Spinal cord (tissue), 10 donors: ENCODE data around the gene YBEY. TPM values are rescaled to one million over a fixed set of nuclear protein-coding genes. Genes with fewer than 3 reads are reported as not detected.
"Not testable (repeated sequence)": the region's sequence is repeated elsewhere in the genome, so short reads cannot be mapped to it uniquely, and the experiment has no call there.

Experiments
- DNase-seq, 6 donors: peaks; one replicate each; pipeline versions ENCODE4 v3.0.0 to v3.0.0-alpha.2; 2013 to 2015; ENCODE audit warnings: low spot score in 6 of 6, low read depth in 4 of 6
- H3K27ac ChIP-seq: one replicate; pipeline ENCODE4 v1.5.1; 2013; ENCODE audit warnings: low read depth, low read length, control low read depth
- H3K27me3 ChIP-seq: one replicate; pipeline ENCODE4 v1.6.1; 2013; ENCODE audit warnings: low read length; ENCODE audit not compliant: control insufficient read depth, insufficient read depth
- H3K36me3 ChIP-seq: one replicate; pipeline ENCODE4 v1.6.1; 2013; ENCODE audit warnings: low read length; ENCODE audit not compliant: control insufficient read depth, insufficient read depth
- H3K4me1 ChIP-seq: one replicate; pipeline ENCODE4 v1.6.1; 2013; ENCODE audit warnings: low read length; ENCODE audit not compliant: control insufficient read depth, insufficient read depth
- H3K4me3 ChIP-seq: one replicate; pipeline ENCODE4 v1.5.1; 2013; ENCODE audit warnings: low read depth, low read length, control low read depth
- H3K9me3 ChIP-seq: one replicate; pipeline ENCODE4 v1.6.1; 2013; ENCODE audit warnings: low read length; ENCODE audit not compliant: control insufficient read depth, insufficient read depth
- WGBS: methylation state at CpG from one replicate; pipeline ENCODE4 v1.1.5; 2013; ENCODE audit warnings: missing lambda C conversion rate; ENCODE audit not compliant: insufficient coverage; 5-methylcytosine and 5-hydroxymethylcytosine counted together
- polyA plus RNA-seq, 2 donors: library from polyadenylated mRNA; unstranded; fragments of 120-200 nt; gene quantifications; one replicate each; pipeline ENCODE4 v1.2.1, GENCODE V29; 2013; ENCODE audit not compliant: insufficient read length in 2 of 2
- total RNA-seq, 2 donors: library from RNA; depleted of rRNA in 1 of 2; stranded (reverse); fragments of 120-200 nt in 1 of 2; fragments of >200 nt in 1 of 2; gene quantifications; one replicate each; pipeline versions ENCODE4 v1.2.3 to v1.2.4, GENCODE V29; 2013 to 2014
- donor health status: healthy.

The YBEY gene
- total and polyA plus RNA-seq, 4 donors: 11.5 to 22.8 (median 20.3) TPM

- Histone ChIP-seq H3K4me3 (no peak overlapping the region), H3K27ac (no peak overlapping the region)
These were observed 10.0 kb downstream of the YBEY start for GRCh38 chr21:46295996-46296752.

DNA sequence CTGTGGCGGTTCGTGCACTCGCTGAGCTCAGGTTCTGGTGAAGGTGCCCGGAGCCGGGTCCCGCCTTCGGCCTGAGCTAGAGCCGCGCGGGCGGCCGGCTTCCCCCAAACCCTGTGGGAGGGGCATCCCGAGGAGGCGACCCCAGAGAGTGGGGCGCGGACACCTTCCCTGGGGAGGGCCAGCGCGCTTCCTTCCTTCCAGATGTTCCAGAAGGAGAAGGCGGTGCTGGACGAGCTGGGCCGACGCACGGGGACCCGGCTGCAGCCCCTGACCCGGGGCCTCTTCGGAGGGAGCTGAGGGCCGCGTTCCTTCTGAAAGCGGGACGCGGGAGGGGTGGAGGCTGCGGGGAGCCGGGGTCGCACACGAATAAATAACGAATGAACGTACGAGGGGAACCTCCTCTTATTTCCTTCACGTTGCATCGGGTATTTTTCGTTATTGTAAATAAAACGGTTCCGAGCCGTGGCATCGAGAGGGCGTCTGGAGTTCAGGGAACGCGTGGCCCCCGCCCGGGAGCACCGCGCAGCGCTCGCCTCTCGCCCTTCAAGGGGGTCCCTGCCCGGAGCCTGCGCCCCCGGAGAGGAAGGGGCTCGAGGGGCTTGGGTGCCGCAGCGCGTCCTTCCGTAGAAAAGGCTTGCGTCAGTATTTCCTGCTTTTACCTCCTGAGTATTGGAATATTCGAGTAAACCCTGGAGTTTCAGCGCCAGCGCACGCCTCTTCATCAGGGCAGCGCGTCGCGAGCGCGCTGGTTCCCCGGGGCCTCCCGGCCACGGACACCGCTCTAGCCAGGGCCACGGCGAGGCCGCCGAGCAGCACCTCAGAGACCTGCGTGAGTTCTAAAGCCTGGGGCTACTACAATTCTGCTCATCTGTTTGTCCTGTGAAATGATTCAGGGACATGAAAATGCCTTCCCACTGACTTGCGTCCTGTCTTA lies 11.5 kb downstream of the YBEY start:
- Histone ChIP-seq H3K36me3 (peaks cover 31% of the 10 kb centered on the region), H3K4me1 (peaks cover 26% of the 10 kb centered on the region), H3K27ac (no peak overlapping the region), H3K27me3 (peaks cover 4% of the 10 kb centered on the region), H3K9me3 (no peaks in the 10 kb centered on the region), H3K4me3 (peak overlapping the region; percentile 43)
- WGBS: 4% methylated on average over 81 of the region's 84 CpGs
- peak in 4 of 6 donors; percentile 13 to 56 (median 37) for DNase-seq

More at GRCh38 chr21:46295996-46296752, 10.0 kb downstream of the YBEY start:
- peaks cover 26% of the 10 kb centered on the region for H3K4me1 ChIP-seq
- H3K27me3 ChIP-seq: peaks cover 4% of the 10 kb centered on the region
- peak in 2 of 6 donors; percentile 11 to 66 for DNase-seq
- WGBS: 79% methylated on average over 21 of the region's 29 CpGs
- H3K9me3 ChIP-seq: no peaks in the 10 kb centered on the region
- peaks cover 30% of the 10 kb centered on the region for H3K36me3 ChIP-seq

DNA sequence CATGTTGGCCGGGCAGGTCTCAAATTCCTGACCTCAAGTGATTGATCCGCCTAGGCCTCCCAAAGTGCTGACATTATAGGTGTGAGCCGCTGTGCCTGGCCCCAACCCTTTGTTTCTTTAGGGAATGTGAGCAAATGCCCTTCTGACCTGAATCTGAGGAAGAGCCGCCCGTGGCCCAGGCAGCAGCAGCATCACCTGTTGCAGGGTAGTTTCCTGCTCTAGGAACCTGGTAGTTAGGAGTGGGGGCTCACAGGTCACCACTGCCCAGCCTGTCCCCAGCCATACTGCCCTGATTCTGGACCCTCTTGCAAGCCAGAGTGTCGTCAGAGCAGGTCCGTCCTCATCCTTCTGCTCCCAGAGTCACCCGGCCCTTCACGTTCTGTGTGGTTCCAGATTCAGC lies 13.0 kb downstream of the YBEY start:
- no peak for DNase-seq
- H3K27me3 ChIP-seq: peaks cover 4% of the 10 kb centered on the region
- peaks cover 32% of the 10 kb centered on the region for H3K36me3 ChIP-seq
- no peaks in the 10 kb centered on the region for H3K9me3 ChIP-seq
- H3K4me3 ChIP-seq: no peak overlapping the region
- 97% methylated on average over 9 of the region's 9 CpGs for WGBS
- no peak overlapping the region for H3K27ac ChIP-seq
- H3K4me1 ChIP-seq: peaks cover 26% of the 10 kb centered on the region

DNA sequence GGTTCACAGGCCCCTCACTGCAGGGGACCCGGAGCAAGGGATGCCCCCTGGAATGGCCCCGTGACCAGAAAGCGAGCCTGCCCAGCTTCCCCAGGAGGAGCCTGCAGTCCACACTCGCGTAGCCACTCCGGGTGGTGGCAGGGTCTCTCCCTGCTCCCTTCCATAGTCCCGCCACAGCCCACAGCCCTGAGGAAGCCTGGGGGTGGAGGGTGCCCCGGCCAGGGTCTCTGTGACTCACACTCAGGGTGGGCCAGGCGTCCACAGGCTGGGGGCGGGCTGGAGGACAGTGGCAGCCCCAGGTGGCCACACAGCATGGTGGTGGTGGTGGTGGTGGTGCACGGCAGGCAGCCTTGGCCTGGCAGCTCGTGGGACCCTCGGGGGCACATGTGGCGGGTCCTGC lies 15.6 kb downstream of the YBEY start:
- peaks cover 41% of the 10 kb centered on the region for H3K36me3 ChIP-seq

GRCh38 chr21:46304437-46304836 lies 18.3 kb downstream of the YBEY start:
- WGBS: 100% methylated on average over 3 of the region's 5 CpGs
- H3K27me3 ChIP-seq: no peaks in the 10 kb centered on the region
- H3K4me3 ChIP-seq: no peak overlapping the region
- no peak for DNase-seq
- H3K9me3 ChIP-seq: no peaks in the 10 kb centered on the region
- H3K27ac ChIP-seq: no peak overlapping the region
- H3K36me3 ChIP-seq: peaks cover 45% of the 10 kb centered on the region
- H3K4me1 ChIP-seq: no peaks in the 10 kb centered on the region

More for the DNA sequence above, 15.6 kb downstream of the YBEY start:
- H3K27me3 ChIP-seq: peaks cover 4% of the 10 kb centered on the region
- no peak overlapping the region for H3K4me3 ChIP-seq
- 92% methylated on average over 2 of the region's 14 CpGs for whole genome bisulfite sequencing
- no peaks in the 10 kb centered on the region for H3K9me3 ChIP-seq
- H3K27ac ChIP-seq: no peak overlapping the region
- peaks cover 11% of the 10 kb centered on the region for H3K4me1 ChIP-seq
- DNase-seq: no peak

DNA sequence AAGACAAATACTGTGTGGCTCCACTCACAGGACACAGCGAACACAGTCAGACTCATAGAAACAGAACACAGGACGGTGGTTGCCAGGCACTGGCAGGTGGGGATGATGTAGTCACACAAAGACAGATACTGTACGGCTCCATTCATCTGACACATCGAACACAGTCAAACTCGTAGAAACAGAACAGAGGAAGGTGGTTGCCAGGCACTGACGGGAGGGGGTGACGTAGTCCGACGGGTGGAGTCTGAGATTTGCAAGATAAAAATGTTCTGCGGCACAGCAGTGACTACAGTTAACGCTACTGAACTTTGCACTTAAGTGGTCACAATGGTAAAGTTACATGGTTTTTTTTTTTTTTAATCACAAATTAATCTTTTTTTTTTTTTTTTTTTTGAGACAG lies 18.8 kb downstream of the YBEY start:
- no peak for DNase-seq
- no peak overlapping the region for H3K27ac ChIP-seq

GRCh38 chr21:46307625-46308024 lies 21.5 kb downstream of the YBEY start:
- Histone ChIP-seq H3K9me3 (no peaks in the 10 kb centered on the region), H3K27me3 (no peaks in the 10 kb centered on the region), H3K36me3 (peaks cover 35% of the 10 kb centered on the region), H3K4me1 (no peaks in the 10 kb centered on the region), H3K27ac (no peak overlapping the region), H3K4me3 (no peak overlapping the region)
- DNase-seq: no peak
- no CpG with 5 or more reads among the region's 2 CpGs for whole genome bisulfite sequencing

More for the DNA sequence above, 18.8 kb downstream of the YBEY start:
- Histone ChIP-seq H3K4me1 (no peaks in the 10 kb centered on the region), H3K4me3 (no peak overlapping the region), H3K27me3 (no peaks in the 10 kb centered on the region), H3K36me3 (peaks cover 44% of the 10 kb centered on the region), H3K9me3 (no peaks in the 10 kb centered on the region)
- WGBS: 91% methylated on average over 5 of the region's 11 CpGs

DNA sequence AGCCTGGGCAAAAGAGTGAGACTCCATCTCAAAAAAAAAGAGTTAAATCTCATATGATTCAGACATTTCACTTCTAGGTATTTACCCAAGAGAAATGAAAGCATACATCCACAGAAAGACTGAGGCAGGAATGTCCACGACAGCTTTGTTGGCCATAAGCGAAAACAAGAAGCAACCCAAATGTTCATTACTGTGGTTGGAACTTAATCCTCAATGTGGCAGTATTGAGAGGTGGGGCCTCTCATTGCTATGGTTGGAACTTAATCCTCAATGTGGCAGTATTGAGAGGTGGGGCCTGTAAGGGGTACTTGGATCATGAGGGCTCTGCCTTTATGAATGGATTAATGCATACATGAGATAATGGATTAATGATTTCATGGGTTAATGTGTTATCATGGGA lies 22.3 kb downstream of the YBEY start:
- no peak overlapping the region for H3K27ac ChIP-seq
- no peaks in the 10 kb centered on the region for H3K27me3 ChIP-seq
- 100% methylated on average over 2 of the region's 2 CpGs for WGBS
- DNase-seq: no peak
- H3K4me3 ChIP-seq: no peak overlapping the region
- no peaks in the 10 kb centered on the region for H3K9me3 ChIP-seq
- no peaks in the 10 kb centered on the region for H3K4me1 ChIP-seq
- peaks cover 40% of the 10 kb centered on the region for H3K36me3 ChIP-seq

DNA sequence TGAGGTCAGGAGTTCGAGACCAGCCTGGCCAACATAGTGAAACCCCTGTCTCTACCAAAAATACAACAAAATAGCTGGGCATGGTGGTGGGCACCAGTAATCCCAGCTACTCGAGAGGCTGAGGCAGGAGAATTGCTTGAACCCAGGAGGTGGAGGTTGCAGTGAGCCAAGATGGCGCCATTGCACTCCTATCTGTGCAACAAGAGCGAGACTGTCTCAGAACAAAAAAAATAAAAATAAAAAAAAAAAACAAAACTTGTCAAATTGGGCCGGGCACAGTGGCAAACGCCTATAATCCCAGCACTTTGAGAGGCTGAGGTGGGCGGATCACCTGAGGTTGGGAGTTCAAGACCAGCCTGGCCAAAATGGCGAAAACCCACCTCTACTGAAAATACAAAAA lies 24.1 kb downstream of the YBEY start:
- WGBS: 100% methylated on average over 4 of the region's 8 CpGs
- not testable (repeated sequence) for H3K27ac ChIP-seq, H3K9me3 ChIP-seq, H3K4me3 ChIP-seq, H3K27me3 ChIP-seq, H3K4me1 ChIP-seq, DNase-seq
- H3K36me3 ChIP-seq: peaks cover 44% of the 10 kb centered on the region
